ENCODE measurements around the gene RBFOX1.

- TF ChIP-seq, protein P1, sequence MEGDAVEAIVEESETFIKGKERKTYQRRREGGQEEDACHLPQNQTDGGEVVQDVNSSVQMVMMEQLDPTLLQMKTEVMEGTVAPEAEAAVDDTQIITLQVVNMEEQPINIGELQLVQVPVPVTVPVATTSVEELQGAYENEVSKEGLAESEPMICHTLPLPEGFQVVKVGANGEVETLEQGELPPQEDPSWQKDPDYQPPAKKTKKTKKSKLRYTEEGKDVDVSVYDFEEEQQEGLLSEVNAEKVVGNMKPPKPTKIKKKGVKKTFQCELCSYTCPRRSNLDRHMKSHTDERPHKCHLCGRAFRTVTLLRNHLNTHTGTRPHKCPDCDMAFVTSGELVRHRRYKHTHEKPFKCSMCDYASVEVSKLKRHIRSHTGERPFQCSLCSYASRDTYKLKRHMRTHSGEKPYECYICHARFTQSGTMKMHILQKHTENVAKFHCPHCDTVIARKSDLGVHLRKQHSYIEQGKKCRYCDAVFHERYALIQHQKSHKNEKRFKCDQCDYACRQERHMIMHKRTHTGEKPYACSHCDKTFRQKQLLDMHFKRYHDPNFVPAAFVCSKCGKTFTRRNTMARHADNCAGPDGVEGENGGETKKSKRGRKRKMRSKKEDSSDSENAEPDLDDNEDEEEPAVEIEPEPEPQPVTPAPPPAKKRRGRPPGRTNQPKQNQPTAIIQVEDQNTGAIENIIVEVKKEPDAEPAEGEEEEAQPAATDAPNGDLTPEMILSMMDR (IDR thresholded peaks at IDR 0.05): no peak
- no peak for TF ChIP-seq POLR2A (IDR thresholded peaks at IDR 0.05)
- no peak for TF ChIP-seq EP300 (IDR thresholded peaks at IDR 0.05)
- no peak for TF ChIP-seq POLR2AphosphoS5 (IDR thresholded peaks at IDR 0.05)
These were observed 179.9 kb downstream of the RBFOX1 start for GRCh38 chr16:7512503-7512902.
